SK-MEL-5 (cell line): Measurements from ENCODE around the gene GRIK4. TPM values are rescaled to one million over a fixed set of nuclear protein-coding genes. Genes with fewer than 3 reads are reported as not detected.

ENCODE experiments used
- DNase-seq: peaks from one replicate; pipeline ENCODE4 v3.0.0-alpha.2; 2016; ENCODE audit warnings: low read depth, low spot score
- in situ Hi-C: cut with HindIII; loops from 2 replicates; pipeline ENCODE4 v1.10.0; 2016; ENCODE audit warnings: low sequenced_read_pairs, high pct_unique_total_duplicates, low pct_unique_long_range_greater_than_20kb
- total RNA-seq: library from RNA; depleted of rRNA; stranded (reverse); fragments of >200 nt; shearing (Covaris generic); gene quantifications from 2 replicates; pipeline ENCODE4 v1.2.3, GENCODE V29; 2014

The GRIK4 gene
- total RNA-seq, 1 experiment from 2014 or later: not detected

DNA sequence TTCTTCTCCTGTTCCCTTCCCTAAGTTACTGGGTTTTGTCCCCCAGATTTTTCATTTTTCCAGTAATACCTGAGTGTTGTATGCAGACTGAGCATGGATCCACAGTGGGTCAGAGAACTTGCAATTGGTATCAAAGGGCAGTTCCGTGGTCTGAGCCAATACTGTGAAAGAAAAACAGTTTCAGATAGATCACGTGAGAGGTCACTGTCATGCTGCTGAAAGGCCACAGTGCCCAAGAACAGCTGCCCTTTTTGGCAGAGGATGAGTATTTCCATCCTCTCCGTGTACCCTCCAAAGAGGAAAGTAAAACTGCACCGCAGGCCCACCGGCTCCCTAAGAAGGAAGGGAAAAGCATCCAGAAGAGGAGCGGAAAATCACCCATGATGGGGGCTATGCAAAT, 439.3 kb downstream of the GRIK4 start:
- in situ Hi-C loops: no loop called here
- no peak for DNase-seq

DNA sequence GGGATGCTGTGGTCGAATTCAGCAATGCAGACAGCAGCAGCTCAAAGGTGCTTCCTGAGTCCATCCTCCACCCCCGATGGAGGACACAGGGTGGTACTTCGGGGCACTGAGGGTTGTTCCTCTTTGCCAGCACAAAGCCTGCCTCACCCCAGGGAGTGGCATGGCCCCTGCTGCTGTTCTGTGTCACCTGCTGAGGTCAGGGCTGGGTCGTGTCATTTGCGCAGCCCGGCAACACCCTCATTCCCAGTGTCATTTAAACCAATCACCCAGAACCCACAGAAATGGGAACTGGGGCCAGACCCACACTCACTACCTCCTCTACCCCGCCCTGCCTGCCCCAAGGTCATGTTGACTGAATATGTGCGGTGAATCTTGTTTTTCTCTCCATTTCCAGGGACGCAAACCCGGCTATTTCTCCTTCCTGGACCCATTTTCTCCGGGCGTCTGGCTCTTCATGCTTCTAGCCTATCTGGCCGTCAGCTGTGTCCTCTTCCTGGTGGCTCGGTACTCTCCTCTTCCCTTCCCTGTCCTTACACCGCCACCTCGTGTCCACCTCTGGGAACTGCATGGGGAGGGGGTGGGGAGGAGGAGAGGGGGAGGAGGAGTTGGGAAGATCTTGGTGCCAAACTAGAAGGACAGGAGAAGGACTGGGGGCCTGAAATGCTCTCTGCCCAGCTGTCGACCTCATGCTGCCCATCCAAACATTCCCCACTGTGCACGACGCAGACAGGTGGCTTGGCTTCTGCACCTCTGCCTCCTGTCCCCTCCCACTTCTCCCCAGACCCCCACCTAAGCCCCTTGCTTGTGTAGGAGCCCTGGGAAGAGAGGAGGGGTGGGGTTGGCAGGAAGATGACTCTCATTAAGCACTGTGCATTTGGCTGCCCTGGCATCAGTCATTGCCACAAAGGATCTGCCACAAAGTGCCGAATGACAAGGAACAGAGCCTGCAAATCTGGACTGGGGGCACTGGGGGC, 441.2 kb downstream of the GRIK4 start:
- peak; percentile 87 for DNase-seq
- in situ Hi-C loops: no loop called here

GRCh38 chr11:120954381-120954780, 442.8 kb downstream of the GRIK4 start:
- DNase-seq: no peak
- in situ Hi-C loops: no loop called here

DNA sequence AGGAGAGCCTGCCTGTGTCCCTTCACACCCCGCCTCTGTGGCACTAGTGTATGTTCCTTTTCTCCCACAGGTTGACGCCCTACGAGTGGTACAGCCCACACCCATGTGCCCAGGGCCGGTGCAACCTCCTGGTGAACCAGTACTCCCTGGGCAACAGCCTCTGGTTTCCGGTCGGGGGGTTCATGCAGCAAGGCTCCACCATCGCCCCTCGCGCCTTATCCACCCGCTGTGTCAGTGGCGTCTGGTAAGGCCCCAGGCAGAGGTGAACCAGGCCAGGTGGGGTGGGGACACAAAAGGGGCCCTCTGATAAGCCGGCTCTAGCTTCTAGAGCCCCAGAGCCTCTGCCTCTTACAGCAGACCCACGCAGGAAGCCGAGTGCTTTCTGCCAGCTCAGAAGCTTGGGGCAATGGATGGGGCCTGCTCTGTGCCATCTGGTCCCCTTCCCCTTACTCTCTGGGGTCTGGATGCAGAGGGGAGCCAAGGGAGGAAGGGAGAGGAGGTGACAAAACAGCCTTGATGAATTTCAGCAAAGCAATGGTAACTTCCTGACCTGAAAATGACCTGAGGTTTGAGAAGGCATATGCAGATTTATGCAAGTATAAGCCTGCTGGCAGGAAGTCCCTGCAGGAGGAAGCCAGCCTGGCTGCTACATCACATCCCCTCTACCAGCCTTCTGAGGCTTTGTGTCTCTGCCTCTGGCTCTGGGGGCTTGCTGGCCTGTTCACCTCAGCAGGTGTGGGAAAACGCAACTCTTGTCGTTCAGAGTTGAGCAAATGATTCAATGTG, 445.4 kb downstream of the GRIK4 start:
- in situ Hi-C loops: no loop called here
- DNase-seq: no peak

DNA sequence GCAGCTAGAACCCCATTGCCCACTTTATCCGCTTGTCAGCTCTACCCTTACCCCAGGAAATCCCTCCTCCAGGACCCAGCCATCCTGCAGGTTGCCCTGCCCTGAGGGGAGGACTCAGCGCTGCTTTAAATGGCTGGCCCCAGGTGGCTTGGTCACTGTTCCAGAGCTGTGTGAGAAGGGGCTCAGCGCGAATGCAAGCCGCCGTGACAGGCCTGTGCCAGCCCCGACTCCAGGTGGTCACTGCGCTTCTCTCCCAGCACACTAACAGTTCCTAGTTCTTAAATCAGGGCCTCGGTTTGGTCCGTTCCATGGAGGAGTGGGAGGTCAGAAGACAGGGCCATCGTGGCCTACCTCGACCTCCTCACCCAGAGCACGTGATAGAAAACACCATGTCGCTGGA, 446.6 kb downstream of the GRIK4 start:
- in situ Hi-C loops: no loop called here
- no peak for DNase-seq

DNA sequence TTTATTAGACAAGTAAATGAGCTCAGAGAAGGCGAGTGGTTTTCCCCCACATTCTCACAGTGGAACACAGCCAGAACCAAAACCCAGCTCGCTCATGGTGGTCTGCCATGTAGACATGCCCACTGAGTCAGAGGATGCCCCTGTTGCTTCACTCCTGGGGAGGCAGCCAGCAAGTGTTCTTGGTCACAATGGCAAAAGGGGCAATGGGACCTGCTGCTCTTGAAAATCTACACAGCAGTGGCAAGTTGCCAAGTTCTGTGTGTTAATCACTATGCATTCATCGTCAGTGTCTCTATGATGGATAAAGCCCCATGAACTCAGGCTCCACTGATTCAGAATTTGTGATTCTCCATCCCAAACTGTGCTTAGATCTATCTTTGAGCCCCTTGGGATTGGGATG, 447.6 kb downstream of the GRIK4 start:
- in situ Hi-C loops: no loop called here

GRCh38 chr11:120964857-120965256, 453.3 kb downstream of the GRIK4 start:
- in situ Hi-C loops: no loop called here
- no peak for DNase-seq

More for the DNA sequence above, 447.6 kb downstream of the GRIK4 start:
- DNase-seq: no peak

- in situ Hi-C loops: no loop called here
- DNase-seq: no peak
Observed at GRCh38 chr11:120966840-120967239, 455.3 kb downstream of the GRIK4 start.

- in situ Hi-C loops: no loop called here
- DNase-seq: no peak
Observed at GRCh38 chr11:120969993-120970392, 458.4 kb downstream of the GRIK4 start.

DNA sequence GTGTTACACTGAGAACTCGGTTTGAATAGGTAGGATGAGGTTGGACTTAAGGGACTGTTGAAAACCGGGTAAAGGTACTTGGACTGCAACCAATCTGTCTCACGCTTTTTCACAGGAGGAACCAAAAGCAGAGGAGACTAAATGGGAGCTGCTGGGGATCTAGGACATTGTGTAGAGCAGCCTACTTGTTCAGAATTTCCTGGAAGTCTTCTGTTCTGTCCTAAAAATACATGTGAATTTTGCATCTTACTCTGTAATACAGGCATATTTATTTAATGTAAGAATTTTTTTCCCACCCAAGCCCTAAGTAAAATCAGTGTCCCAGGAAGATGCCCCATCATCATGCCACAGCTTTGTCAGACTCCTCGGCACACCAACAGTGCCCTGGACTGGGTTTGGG, 460.3 kb downstream of the GRIK4 start:
- in situ Hi-C loops: no loop called here
- no peak for DNase-seq

GRCh38 chr11:120972621-120973020, 461.1 kb downstream of the GRIK4 start:
- no peak for DNase-seq
- in situ Hi-C loops: no loop called here

DNA sequence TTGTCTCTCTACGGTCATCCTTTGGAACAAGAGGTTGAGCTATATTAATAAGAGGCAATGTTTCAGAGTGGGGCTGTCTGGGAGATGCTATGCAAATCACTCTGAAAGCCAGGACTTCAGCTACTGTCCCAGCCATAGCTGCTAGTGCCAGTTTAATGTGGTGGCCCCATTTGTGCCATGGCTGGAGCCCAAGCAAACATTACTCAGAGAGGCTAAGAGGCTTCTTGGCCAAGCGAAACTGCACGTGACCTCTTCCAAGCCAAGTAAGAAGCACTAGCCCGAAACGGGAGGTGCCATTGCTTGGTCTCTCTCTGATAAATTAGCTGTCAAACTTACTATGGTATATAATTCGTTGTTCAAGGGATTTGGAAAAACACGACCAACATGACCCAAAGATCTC, 462.0 kb downstream of the GRIK4 start:
- DNase-seq: no peak
- in situ Hi-C loops: no loop called here

DNA sequence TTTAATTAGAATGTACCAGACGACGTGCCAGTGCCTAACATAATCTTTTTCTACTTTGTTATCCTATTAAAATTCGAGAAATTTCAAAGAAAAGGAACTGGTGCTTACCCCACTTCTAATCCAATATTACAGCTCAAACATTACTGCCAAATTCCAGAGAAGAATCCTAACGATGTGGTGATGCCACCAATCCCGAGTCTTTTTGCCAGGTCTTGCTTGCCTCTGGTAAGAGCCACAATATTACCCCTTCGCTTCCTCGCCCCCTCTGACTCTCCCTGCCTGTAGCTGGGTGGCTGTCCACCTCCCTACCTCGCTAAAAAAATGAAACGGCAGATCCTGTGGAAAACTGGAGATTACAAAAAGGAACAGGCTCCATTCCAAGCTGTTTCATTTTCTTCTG, 462.9 kb downstream of the GRIK4 start:
- in situ Hi-C loops: no loop called here
- DNase-seq: no peak

DNA sequence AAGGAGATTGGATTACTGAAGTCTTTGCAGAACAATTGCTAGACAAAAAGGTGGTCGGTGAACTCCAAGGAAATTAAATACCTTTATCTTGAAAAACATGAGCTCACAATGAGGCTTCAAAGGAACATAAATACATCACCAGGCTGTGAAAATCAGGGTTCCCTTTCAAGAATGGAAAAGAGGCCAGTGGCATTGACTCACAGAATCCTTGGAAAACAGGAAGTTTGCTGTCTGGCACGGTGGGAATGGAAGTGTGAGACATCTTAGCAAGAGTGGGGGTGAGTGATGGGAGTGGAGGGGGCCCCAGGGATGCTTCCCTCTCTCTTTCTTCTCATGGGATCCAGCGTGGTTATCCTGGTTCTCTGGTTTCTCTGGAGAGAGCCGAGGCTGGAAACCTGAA, 463.4 kb downstream of the GRIK4 start:
- in situ Hi-C loops: no loop called here
- DNase-seq: no peak

DNA sequence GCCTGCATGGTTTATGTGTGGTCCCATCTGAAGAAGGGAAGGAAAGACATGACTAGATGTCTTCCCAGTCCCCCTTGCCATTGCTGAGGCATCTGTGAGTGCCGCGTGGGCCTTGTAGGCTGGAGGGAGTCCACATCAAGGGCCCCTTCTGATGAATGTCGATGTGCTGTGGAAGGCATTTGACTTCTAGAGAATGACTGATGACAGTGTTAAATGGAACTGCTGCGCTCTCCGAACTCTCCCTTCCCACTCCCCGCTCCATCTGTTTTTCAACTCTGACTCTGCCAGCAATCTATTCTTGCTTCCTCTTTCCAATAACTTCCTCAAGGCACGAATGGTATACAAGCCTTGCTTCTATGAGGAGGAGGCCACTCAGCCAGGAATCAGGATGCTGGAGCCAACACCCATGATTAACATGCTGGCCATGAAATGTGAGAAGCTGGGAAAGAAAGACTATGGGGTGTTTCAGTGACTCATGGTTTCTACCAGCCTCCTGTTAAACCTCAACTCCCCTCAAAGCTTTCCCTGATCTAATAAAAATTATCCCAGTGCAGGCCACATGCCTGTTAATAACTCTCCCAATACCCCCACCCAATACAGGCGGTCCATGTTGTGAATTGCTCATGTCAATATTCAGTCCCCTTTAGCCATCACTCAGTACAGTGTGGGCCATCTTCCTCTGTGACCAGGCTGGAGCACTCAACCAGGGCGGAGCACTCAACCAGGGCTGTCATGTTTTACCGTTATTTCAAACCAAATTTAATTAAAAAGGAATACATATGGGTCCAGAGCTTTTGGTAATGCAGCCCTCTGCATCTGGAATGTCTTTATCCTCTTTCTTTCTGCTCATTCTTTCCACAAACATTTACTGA, 466.0 kb downstream of the GRIK4 start:
- in situ Hi-C loops: no loop called here
- DNase-seq: no peak

DNA sequence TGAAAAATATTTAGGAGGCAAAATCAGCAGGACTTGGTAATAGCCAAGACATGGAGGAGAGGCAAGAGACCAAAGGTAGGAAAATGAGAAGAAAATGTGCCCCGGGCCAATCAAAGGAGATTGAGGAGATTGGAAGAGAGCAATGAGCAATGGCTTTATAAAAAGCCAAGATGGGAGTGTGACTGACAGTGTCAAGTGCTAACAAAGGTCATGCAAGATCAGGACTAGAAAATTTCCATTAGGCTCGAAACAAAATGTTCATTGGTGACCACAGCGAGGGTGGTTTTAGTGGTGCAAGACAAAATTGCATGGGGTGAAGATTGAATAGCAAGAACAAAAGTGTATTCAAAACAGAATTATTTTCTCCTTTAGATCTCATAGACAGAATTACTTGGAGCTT, 467.2 kb downstream of the GRIK4 start:
- in situ Hi-C loops: no loop called here
- DNase-seq: no peak

- DNase-seq: peak; percentile 9
Observed at GRCh38 chr11:120985718-120986569, 474.4 kb downstream of the GRIK4 start.

More at GRCh38 chr11:120985718-120986569, 474.4 kb downstream of the GRIK4 start:
- in situ Hi-C loops: no loop called here
